Gastroesophageal sphincter (tissue), 4 donors: ENCODE data around the gene KIFC1. TPM values are rescaled to one million over a fixed set of nuclear protein-coding genes. Genes with fewer than 3 reads are reported as not detected.
A peak's percentile ranks its signal among the peaks of the same experiment; 100 is the strongest.

Experiments
- ATAC-seq: fragments of 150-250 bp; one replicate; pipeline ENCODE4 v1.9.1; 2016; ENCODE audit warnings: mild to moderate bottlenecking, moderate library complexity
- H3K27ac ChIP-seq, 4 donors: fragments of 200-600 bp; sonication (generic) in 3 of 4; 1 replicate in 3 of 4; 2 replicates in 1 of 4; pipeline ENCODE4 v1.5.1; 2016 to 2019
- H3K27me3 ChIP-seq: fragments of 200-600 bp; sonication (generic); one replicate; pipeline ENCODE4 v1.5.1; 2019
- H3K36me3 ChIP-seq, 2 donors: fragments of 200-600 bp; sonication (generic); one replicate each; pipeline ENCODE4 v1.5.1; 2019; ENCODE audit warnings: control low read depth in 1 of 2
- H3K4me1 ChIP-seq, 3 donors: fragments of 200-600 bp; sonication (generic); 1 replicate in 2 of 3; 2 replicates in 1 of 3; pipeline ENCODE4 v1.5.1; 2016 to 2019; ENCODE audit warnings: control low read depth in 2 of 3
- H3K4me3 ChIP-seq, 2 donors: fragments of 200-600 bp; sonication (generic); one replicate each; pipeline ENCODE4 v1.5.1; 2019; ENCODE audit warnings: mild to moderate bottlenecking in 1 of 2, moderate library complexity in 1 of 2
- H3K9me3 ChIP-seq, 3 donors: fragments of 200-600 bp; sonication (generic); one replicate each; pipeline ENCODE4 v1.5.1; 2017 to 2019; ENCODE audit warnings: control low read depth in 2 of 3
- CTCF ChIP-seq, 4 experiments: fragments of 200-600 bp in 2 of 4; fragments of 450-650 bp in 2 of 4; sonication (generic) in 1 of 4; IDR thresholded peaks; one replicate each; pipeline ENCODE4 v1.5.1; 2017 to 2019; ENCODE audit warnings: antibody characterized with exemption in 4 of 4, mild to moderate bottlenecking in 2 of 4, moderate library complexity in 2 of 4
- EP300 ChIP-seq: sonication (generic); formaldehyde crosslinking; IDR thresholded peaks from one replicate; pipeline ENCODE4 v1.6.1; 2017; ENCODE audit warnings: antibody characterized with exemption, mild to moderate bottlenecking
- POLR2A ChIP-seq, 2 donors: fragments of 450-650 bp; IDR thresholded peaks; one replicate each; pipeline ENCODE4 v1.6.1; 2017; ENCODE audit warnings: antibody characterized with exemption in 2 of 2, mild to moderate bottlenecking in 2 of 2, moderate library complexity in 1 of 2
- POLR2AphosphoS5 ChIP-seq: sonication (generic); formaldehyde crosslinking; IDR thresholded peaks from one replicate; pipeline ENCODE4 v1.6.1; 2017; ENCODE audit warnings: antibody characterized with exemption
- WGBS, 2 donors: methylation state at CpG; one replicate each; pipeline ENCODE4 v1.1.5; 2018; ENCODE audit warnings: low coverage in 1 of 2; 5-methylcytosine and 5-hydroxymethylcytosine counted together
- total RNA-seq, 4 donors: library from RNA; depleted of rRNA; stranded (reverse); fragments of >200 nt; gene quantifications; one replicate each; pipeline ENCODE4 v1.1.0, GENCODE V29; 2016

KIFC1 gene
- total RNA-seq, 4 donors from 2014 or later: 0.67 to 0.79 TPM; not detected in 2

DNA sequence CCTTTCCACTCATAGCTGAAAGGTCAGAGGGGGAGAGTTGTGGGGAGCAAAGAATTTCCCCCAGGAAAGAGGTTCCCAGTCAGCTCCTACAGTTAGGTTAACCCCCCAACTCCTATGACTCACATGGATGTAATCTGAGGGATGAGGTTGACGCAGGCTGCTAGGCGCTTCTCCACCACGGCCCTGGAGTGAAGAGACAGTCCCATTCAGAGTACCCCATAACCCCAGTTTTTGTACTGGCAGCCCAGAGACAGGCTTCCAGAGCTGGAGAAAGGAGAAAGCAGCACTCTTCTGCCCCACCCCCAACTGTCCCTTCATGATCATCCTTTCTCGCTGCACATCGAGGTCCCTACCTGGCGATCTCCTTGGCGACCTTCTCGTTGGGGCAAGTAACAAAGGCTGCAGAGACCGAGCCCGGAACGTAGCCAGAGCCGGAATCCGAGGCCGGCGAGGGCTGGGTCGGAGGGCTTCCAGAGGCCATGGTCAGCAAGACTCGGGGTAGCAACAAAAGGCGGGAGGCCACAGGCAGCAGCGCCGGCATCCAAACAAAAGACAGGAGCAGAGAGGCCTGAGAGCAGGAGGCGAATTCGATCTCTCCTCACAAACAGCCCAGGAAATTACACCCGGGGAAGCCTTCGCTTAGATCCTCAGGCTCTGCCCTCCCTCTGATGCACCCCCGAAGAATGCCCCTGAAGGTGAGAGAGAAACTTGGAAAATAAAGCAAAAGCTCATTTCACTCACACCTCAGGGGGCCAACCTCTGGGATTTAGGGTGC lies 25.7 kb downstream of the KIFC1 start:
- Histone ChIP-seq H3K4me1 (peaks cover 4 to 89% (median 28%) of the 10 kb centered on the region in 3 donors), H3K27ac (peak overlapping the region; percentile 65 to 98 (median 93)), H3K36me3 (peaks cover 0 to 38% of the 10 kb centered on the region in 2 donors), H3K4me3 (peak overlapping the region; percentile 57 to 63), H3K9me3 (no peaks in the 10 kb centered on the region), H3K27me3 (no peaks in the 10 kb centered on the region)
- no peak for TF ChIP-seq POLR2AphosphoS5
- no peak for TF ChIP-seq POLR2A (IDR thresholded peaks at IDR 0.05)
- TF ChIP-seq CTCF (IDR thresholded peaks at IDR 0.05): no peak
- TF ChIP-seq EP300: no peak
- WGBS, 2 donors: 0% methylated on average over 2 to 12 of the region's 25 CpGs
- no peak for ATAC-seq

- peaks cover 4 to 81% (median 23%) of the 10 kb centered on the region in 3 donors for H3K4me1 ChIP-seq
- peak; percentile 97 for ATAC-seq
- WGBS, 2 donors: 0 to 3% methylated on average over 2 to 11 of the region's 51 CpGs
Measured at GRCh38 chr6:33417903-33418689, 26.5 kb downstream of the KIFC1 start, which contains the start of gene CUTA. Gene CUTA (minus strand): TSS chr6:33418107. CDS start chr6:33418000, 107 bp downstream.

DNA sequence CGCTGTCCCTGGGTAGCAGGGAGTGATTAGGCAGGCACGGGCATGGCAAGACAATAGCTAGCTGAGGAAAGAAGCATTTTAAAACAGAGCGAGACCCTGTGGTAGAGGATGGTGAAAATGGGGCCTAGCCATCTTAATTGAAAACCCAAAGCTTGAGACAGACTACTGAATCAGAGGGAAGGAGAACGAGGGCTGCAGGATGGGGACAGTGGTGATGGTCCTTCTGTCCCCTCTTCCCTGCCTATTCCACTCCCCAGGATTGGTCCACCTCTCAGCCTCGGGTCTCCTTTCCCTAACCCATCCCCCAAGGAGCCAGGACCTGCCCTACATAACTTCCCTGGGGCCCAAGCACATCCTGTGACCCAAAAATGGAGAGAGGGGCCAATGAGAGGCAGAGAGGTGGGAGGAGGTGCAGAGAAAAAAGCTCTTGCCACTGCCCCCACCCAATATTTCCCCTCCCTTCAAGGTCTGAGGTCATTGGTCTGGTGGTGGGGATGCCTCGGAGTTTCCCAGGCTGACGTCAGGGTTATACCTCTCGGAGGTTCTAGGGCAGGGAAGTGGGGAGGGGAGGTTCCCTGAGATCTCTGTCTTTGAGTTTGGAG lies 27.2 kb downstream of the KIFC1 start:
- Histone ChIP-seq H3K4me3 (peak overlapping the region; percentile 20 to 63), H3K4me1 (peaks cover 4 to 81% (median 23%) of the 10 kb centered on the region in 3 donors), H3K9me3 (no peaks in the 10 kb centered on the region), H3K36me3 (peaks cover 0 to 23% of the 10 kb centered on the region in 2 donors), H3K27me3 (no peaks in the 10 kb centered on the region), H3K27ac (peak overlapping the region; percentile 87 to 98 (median 93))
- no peak for ATAC-seq
- TF ChIP-seq POLR2A (IDR thresholded peaks at IDR 0.05) (no peak), EP300 (no peak), CTCF (IDR thresholded peaks at IDR 0.05) (no peak), POLR2AphosphoS5 (no peak)
- WGBS, 2 donors: 18 to 24% methylated on average over 7 to 8 of the region's 8 CpGs

More at GRCh38 chr6:33417903-33418689, 26.5 kb downstream of the KIFC1 start, which contains the start of gene CUTA:
- Histone ChIP-seq H3K36me3 (peaks cover 0 to 30% of the 10 kb centered on the region in 2 donors), H3K4me3 (peak within 1 kb of the TSS; percentile 57 to 63), H3K9me3 (no peaks in the 10 kb centered on the region), H3K27ac (peak within 1 kb of the TSS; percentile 87 to 98 (median 93)), H3K27me3 (no peaks in the 10 kb centered on the region)
- TF ChIP-seq EP300 (no peak), POLR2AphosphoS5 (peak; percentile 88), CTCF (IDR thresholded peaks at IDR 0.05) (peak in 2 of 4 experiments; percentile 29 to 53), POLR2A (IDR thresholded peaks at IDR 0.05) (peak; percentile 61 to 76)

DNA sequence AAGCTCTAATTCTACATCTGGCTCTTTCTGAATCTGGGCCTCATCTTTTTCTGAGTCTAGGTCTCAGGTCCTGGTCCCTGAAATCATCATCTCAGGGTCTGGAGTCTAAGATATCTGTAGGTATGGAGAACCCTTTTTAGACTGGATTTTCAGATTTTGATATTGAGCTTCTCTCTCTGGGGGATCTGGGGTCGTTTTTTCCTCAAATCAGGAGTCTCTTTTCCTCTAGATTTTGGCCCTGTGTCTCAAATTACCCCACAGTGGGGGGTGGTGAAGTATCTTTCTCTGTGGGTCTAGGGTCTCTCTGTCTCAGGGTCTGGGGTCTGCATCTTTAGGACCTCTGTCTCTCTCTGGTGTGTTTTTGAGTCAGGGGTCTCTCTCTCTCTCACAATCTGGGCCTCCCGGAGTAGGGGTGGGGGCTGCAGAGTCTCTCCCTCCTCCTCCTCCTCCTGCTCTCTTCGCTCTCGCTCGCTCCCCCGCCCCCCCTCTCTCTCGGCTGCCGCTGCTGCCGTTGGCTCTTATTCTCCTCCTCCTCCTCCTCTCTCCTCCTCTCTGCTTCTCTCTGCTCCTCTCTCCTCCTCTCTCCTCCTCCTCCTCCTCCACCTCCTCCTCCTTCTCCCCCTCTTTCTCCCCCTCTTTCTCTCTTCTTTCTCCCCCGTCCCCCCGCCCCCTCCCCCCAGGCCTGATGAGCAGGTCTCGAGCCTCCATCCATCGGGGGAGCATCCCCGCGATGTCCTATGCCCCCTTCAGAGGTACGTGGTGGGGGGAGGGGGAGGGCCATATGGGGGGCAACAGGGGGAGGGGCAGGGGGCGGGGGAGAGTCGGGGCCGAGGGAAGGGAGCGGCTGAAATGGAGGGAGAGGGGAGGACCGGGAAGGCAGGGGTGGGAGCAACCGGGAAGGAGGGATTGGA lies 28.2 kb downstream of the KIFC1 start, which contains the start of gene SYNGAP1:
Gene SYNGAP1 (plus strand): TSS at position 486 of the 911 bp plus-strand sequence. CDS start 200 bp downstream, at position 686.
- WGBS, 2 donors: 3% methylated on average over 7 to 10 of the region's 22 CpGs
- no peaks in the 10 kb centered on the region for H3K9me3 ChIP-seq
- no peaks in the 10 kb centered on the region for H3K27me3 ChIP-seq
- peaks cover 9 to 81% (median 33%) of the 10 kb centered on the region in 3 donors for H3K4me1 ChIP-seq
- peak in 1 of 4 experiments; percentile 2 for TF ChIP-seq CTCF (IDR thresholded peaks at IDR 0.05)
- TF ChIP-seq POLR2AphosphoS5: no peak
- no peak for TF ChIP-seq EP300
- TF ChIP-seq POLR2A (IDR thresholded peaks at IDR 0.05): no peak
- peak; percentile 31 for ATAC-seq
- H3K4me3 ChIP-seq: peak within 1 kb of the TSS; percentile 42 to 53
- H3K27ac ChIP-seq: peak within 1 kb of the TSS; percentile 87 to 98 (median 93)
- peaks cover 0 to 13% of the 10 kb centered on the region in 2 donors for H3K36me3 ChIP-seq
